GM12875 (cell line): ENCODE results near the gene KREMEN1.
A peak's percentile ranks its signal among the peaks of the same experiment; 100 is the strongest.

Experiments
- H3K4me3 ChIP-seq: one replicate; pipeline ENCODE4 v1.5.1; 2011; ENCODE audit warnings: low read depth, low read length, control low read depth
- CTCF ChIP-seq: IDR thresholded peaks from 2 replicates; pipeline ENCODE4 v1.5.1; 2011; ENCODE audit warnings: low read depth, mild to moderate bottlenecking, control low read depth, inconsistent platforms, low read length, moderate library complexity, borderline replicate concordance; ENCODE audit not compliant: insufficient read depth

Gene KREMEN1

GRCh38 chr22:29208879-29209623 lies 136.2 kb downstream of the KREMEN1 start:
- peak overlapping the region; percentile 97 for H3K4me3 ChIP-seq
- no peak for TF ChIP-seq CTCF

- peak overlapping the region; percentile 97 for H3K4me3 ChIP-seq
- TF ChIP-seq CTCF = no peak
Measured at GRCh38 chr22:29209624-29209929, 136.7 kb downstream of the KREMEN1 start.

- no peak for TF ChIP-seq CTCF
- no peak overlapping the region for H3K4me3 ChIP-seq
Measured at GRCh38 chr22:29211066-29211465, 138.2 kb downstream of the KREMEN1 start.

GRCh38 chr22:29211466-29211865 lies 138.6 kb downstream of the KREMEN1 start:
- no peak for TF ChIP-seq CTCF
- no peak overlapping the region for H3K4me3 ChIP-seq

GRCh38 chr22:29212743-29213142 lies 139.9 kb downstream of the KREMEN1 start:
- no peak overlapping the region for H3K4me3 ChIP-seq
- no peak for TF ChIP-seq CTCF

GRCh38 chr22:29213493-29213892 lies 140.7 kb downstream of the KREMEN1 start:
- no peak for TF ChIP-seq CTCF
- no peak overlapping the region for H3K4me3 ChIP-seq

- no peak for TF ChIP-seq CTCF
- no peak overlapping the region for H3K4me3 ChIP-seq
Measured at GRCh38 chr22:29214232-29214631, 141.4 kb downstream of the KREMEN1 start.
